Sigmoid colon (tissue), 7 donors: ENCODE measurements around the gene GJB3. TPM values are rescaled to one million over a fixed set of nuclear protein-coding genes. Genes with fewer than 3 reads are reported as not detected.

Experiments
- DNase-seq: peaks from one replicate; pipeline ENCODE4 v3.0.0-alpha.2; 2019
- H3K27ac ChIP-seq, 4 donors: fragments of 200-600 bp; sonication (generic); one replicate each; pipeline ENCODE4 v1.5.1; 2016 to 2019; ENCODE audit warnings: mild to moderate bottlenecking in 1 of 4
- H3K27me3 ChIP-seq, 3 donors: fragments of 200-600 bp; sonication (generic); one replicate each; pipeline ENCODE4 v1.5.1; 2019; ENCODE audit warnings: mild to moderate bottlenecking in 1 of 3
- H3K36me3 ChIP-seq, 4 donors: fragments of 200-600 bp; sonication (generic); one replicate each; pipeline ENCODE4 v1.5.1; 2016 to 2019
- H3K4me1 ChIP-seq, 4 donors: fragments of 200-600 bp; sonication (generic); one replicate each; pipeline ENCODE4 v1.5.1; 2017 to 2019
- H3K4me3 ChIP-seq, 4 donors: fragments of 200-600 bp; sonication (generic); one replicate each; pipeline ENCODE4 v1.5.1; 2017 to 2019; ENCODE audit warnings: mild to moderate bottlenecking in 2 of 4, moderate library complexity in 1 of 4
- H3K9me3 ChIP-seq, 4 donors: fragments of 200-600 bp in 3 of 4; sonication (generic) in 3 of 4; one replicate each; pipeline versions ENCODE4 v1.5.1 to v1.6.1; 2013 to 2019
- EP300 ChIP-seq, 4 donors: sonication (generic); formaldehyde crosslinking; IDR thresholded peaks; one replicate each; pipeline ENCODE4 v1.6.1; 2017; ENCODE audit warnings: antibody characterized with exemption in 4 of 4
- POLR2A ChIP-seq, 2 donors: fragments of 450-650 bp; IDR thresholded peaks; one replicate each; pipeline ENCODE4 v1.6.1; 2016; ENCODE audit warnings: antibody characterized with exemption in 2 of 2, mild to moderate bottlenecking in 2 of 2, moderate library complexity in 2 of 2
- POLR2AphosphoS5 ChIP-seq, 4 donors: sonication (generic); formaldehyde crosslinking; IDR thresholded peaks; one replicate each; pipeline ENCODE4 v1.6.1; 2017; ENCODE audit warnings: antibody characterized with exemption in 4 of 4
- WGBS, 2 donors: extraction: QIAGEN DNeasy Blood & Tissue Kit; methylation state at CpG; one replicate each; pipeline ENCODE4 v1.1.7; 2013; 5-methylcytosine and 5-hydroxymethylcytosine counted together
- intact Hi-C: fragments of 100-400 bp; cut with DNase I; formaldehyde crosslinking; loops from one replicate; pipeline ENCODE4 v1.15.1; 2023
- polyA plus RNA-seq, 3 donors: library from polyadenylated mRNA; stranded (reverse); fragments of 200-250 nt; gene quantifications; one replicate each; pipeline ENCODE4 v1.2.3, GENCODE V29; 2013
- total RNA-seq, 4 donors: library from RNA; depleted of rRNA; stranded (reverse); fragments of >200 nt; gene quantifications; one replicate each; pipeline ENCODE4 v1.1.0, GENCODE V29; 2016
- TF ChIP-seq, protein P1 (sequence below), 4 experiments: fragments of 450-650 bp in 3 of 4; fragments of 200-600 bp in 1 of 4; IDR thresholded peaks; one replicate each; pipeline ENCODE4 v1.5.1; 2016 to 2019; ENCODE audit warnings: antibody characterized with exemption in 4 of 4, mild to moderate bottlenecking in 3 of 4, moderate library complexity in 2 of 4
- donor health status: healthy with polysubstance abuse.
- donor health status: Bipolar disorder and iron deficiency.
- donor health status: healthy.

The GJB3 gene
- total and polyA plus RNA-seq, 7 donors = 1.2 to 11.0 (median 1.8) TPM; not detected in 4

GRCh38 chr1:34822202-34822601 lies 41.2 kb downstream of the GJB3 start:
- intact Hi-C loops = no loop called here
- no peak for TF ChIP-seq EP300 (IDR thresholded peaks at IDR 0.05)
- no peak for TF ChIP-seq POLR2AphosphoS5 (IDR thresholded peaks at IDR 0.05)
- TF ChIP-seq, protein P1, sequence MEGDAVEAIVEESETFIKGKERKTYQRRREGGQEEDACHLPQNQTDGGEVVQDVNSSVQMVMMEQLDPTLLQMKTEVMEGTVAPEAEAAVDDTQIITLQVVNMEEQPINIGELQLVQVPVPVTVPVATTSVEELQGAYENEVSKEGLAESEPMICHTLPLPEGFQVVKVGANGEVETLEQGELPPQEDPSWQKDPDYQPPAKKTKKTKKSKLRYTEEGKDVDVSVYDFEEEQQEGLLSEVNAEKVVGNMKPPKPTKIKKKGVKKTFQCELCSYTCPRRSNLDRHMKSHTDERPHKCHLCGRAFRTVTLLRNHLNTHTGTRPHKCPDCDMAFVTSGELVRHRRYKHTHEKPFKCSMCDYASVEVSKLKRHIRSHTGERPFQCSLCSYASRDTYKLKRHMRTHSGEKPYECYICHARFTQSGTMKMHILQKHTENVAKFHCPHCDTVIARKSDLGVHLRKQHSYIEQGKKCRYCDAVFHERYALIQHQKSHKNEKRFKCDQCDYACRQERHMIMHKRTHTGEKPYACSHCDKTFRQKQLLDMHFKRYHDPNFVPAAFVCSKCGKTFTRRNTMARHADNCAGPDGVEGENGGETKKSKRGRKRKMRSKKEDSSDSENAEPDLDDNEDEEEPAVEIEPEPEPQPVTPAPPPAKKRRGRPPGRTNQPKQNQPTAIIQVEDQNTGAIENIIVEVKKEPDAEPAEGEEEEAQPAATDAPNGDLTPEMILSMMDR (IDR thresholded peaks at IDR 0.05) = no peak
- TF ChIP-seq POLR2A (IDR thresholded peaks at IDR 0.05) = no peak
- H3K36me3 ChIP-seq = no peaks in the 10 kb centered on the region

GRCh38 chr1:34824817-34825454 lies 43.9 kb downstream of the GJB3 start:
- intact Hi-C loops = no loop called here
- 91% methylated on average over 3 of the region's 3 CpGs for WGBS, 2 donors
- DNase-seq = no peak
- TF ChIP-seq POLR2A (IDR thresholded peaks at IDR 0.05) (no peak), EP300 (IDR thresholded peaks at IDR 0.05) (no peak), POLR2AphosphoS5 (IDR thresholded peaks at IDR 0.05) (no peak)
- TF ChIP-seq, protein P1 (IDR thresholded peaks at IDR 0.05) = no peak
- Histone ChIP-seq H3K36me3 (no peaks in the 10 kb centered on the region), H3K4me1 (no peaks in the 10 kb centered on the region), H3K27ac (no peak overlapping the region), H3K27me3 (no peaks in the 10 kb centered on the region), H3K9me3 (no peaks in the 10 kb centered on the region), H3K4me3 (no peak overlapping the region)

More at GRCh38 chr1:34822202-34822601, 41.2 kb downstream of the GJB3 start:
- no peak overlapping the region for H3K27ac ChIP-seq
- DNase-seq = no peak
- no peaks in the 10 kb centered on the region for H3K4me1 ChIP-seq
- no peaks in the 10 kb centered on the region for H3K27me3 ChIP-seq
- H3K4me3 ChIP-seq = no peak overlapping the region
- 50 to 62% methylated on average over 3 of the region's 3 CpGs for WGBS, 2 donors
- H3K9me3 ChIP-seq = no peaks in the 10 kb centered on the region

GRCh38 chr1:34825455-34826091 lies 44.6 kb downstream of the GJB3 start:
- no peak overlapping the region for H3K4me3 ChIP-seq
- 33 to 56% methylated on average over 11 of the region's 11 CpGs for WGBS, 2 donors

GRCh38 chr1:34827341-34827941 lies 46.4 kb downstream of the GJB3 start:
- intact Hi-C loops = no loop called here
- Histone ChIP-seq H3K9me3 (no peaks in the 10 kb centered on the region), H3K27me3 (no peaks in the 10 kb centered on the region), H3K27ac (no peak overlapping the region), H3K4me3 (no peak overlapping the region), H3K36me3 (no peaks in the 10 kb centered on the region), H3K4me1 (no peaks in the 10 kb centered on the region)
- no peak for TF ChIP-seq EP300 (IDR thresholded peaks at IDR 0.05)
- TF ChIP-seq POLR2A (IDR thresholded peaks at IDR 0.05) = no peak
- no peak for TF ChIP-seq POLR2AphosphoS5 (IDR thresholded peaks at IDR 0.05)
- TF ChIP-seq, protein P1 (IDR thresholded peaks at IDR 0.05) = no peak
- no peak for DNase-seq
- 87% methylated on average over 5 of the region's 5 CpGs for WGBS, 2 donors

More at GRCh38 chr1:34825455-34826091, 44.6 kb downstream of the GJB3 start:
- Histone ChIP-seq H3K9me3 (no peaks in the 10 kb centered on the region), H3K27ac (no peak overlapping the region), H3K36me3 (no peaks in the 10 kb centered on the region), H3K27me3 (no peaks in the 10 kb centered on the region), H3K4me1 (no peaks in the 10 kb centered on the region)
- no peak for TF ChIP-seq EP300 (IDR thresholded peaks at IDR 0.05)
- TF ChIP-seq POLR2A (IDR thresholded peaks at IDR 0.05) = no peak
- TF ChIP-seq, protein P1 (IDR thresholded peaks at IDR 0.05) = no peak
- no peak for TF ChIP-seq POLR2AphosphoS5 (IDR thresholded peaks at IDR 0.05)
- intact Hi-C loops = no loop called here
- no peak for DNase-seq
